H9 (cell line): Measurements from ENCODE around the gene JAML. TPM values are rescaled to one million over a fixed set of nuclear protein-coding genes. Genes with fewer than 3 reads are reported as not detected.

ENCODE experiments used
- DNase-seq: peaks from one replicate; pipeline ENCODE4 v3.0.0-alpha.2; 2017
- H2AFZ ChIP-seq: one replicate; pipeline ENCODE4 v1.6.1; 2013; ENCODE audit warnings: mild to moderate bottlenecking, low read length, control low read depth, moderate library complexity
- H2AK5ac ChIP-seq: 2 replicates; pipeline ENCODE4 v1.6.1; 2013; ENCODE audit warnings: low read length, control low read depth, mixed read lengths; ENCODE audit not compliant: insufficient read length
- H2BK120ac ChIP-seq: one replicate; pipeline ENCODE4 v1.6.1; 2013; ENCODE audit warnings: low read depth, mild to moderate bottlenecking, low read length, control low read depth, inconsistent platforms; ENCODE audit not compliant: poor library complexity, severe bottlenecking
- H2BK12ac ChIP-seq: 2 replicates; pipeline ENCODE4 v1.6.1; 2013; ENCODE audit warnings: low read length, control low read depth, mixed read lengths, low read depth; ENCODE audit not compliant: insufficient read length
- H2BK15ac ChIP-seq: 2 replicates; pipeline ENCODE4 v1.6.1; 2013; ENCODE audit warnings: low read depth, low read length, control low read depth
- H2BK20ac ChIP-seq: one replicate; pipeline ENCODE4 v1.6.1; 2013; ENCODE audit warnings: low read depth, mild to moderate bottlenecking, low read length, control low read depth, inconsistent platforms; ENCODE audit not compliant: poor library complexity, severe bottlenecking
- H2BK5ac ChIP-seq: 2 replicates; pipeline ENCODE4 v1.6.1; 2013; ENCODE audit warnings: low read length, control low read depth, mixed read lengths; ENCODE audit not compliant: insufficient read length
- H3K14ac ChIP-seq: 2 replicates; pipeline ENCODE4 v1.6.1; 2013; ENCODE audit warnings: low read length, control low read depth; ENCODE audit not compliant: insufficient read depth
- H3K18ac ChIP-seq: 2 replicates; pipeline ENCODE4 v1.6.1; 2013; ENCODE audit warnings: low read depth, mild to moderate bottlenecking, mixed read lengths, low read length, control low read depth; ENCODE audit not compliant: insufficient read length
- H3K23ac ChIP-seq: 2 replicates; pipeline ENCODE4 v1.6.1; 2013; ENCODE audit warnings: low read length, control low read depth, mixed read lengths, low read depth; ENCODE audit not compliant: insufficient read length
- H3K23me2 ChIP-seq: 2 replicates; pipeline ENCODE4 v1.6.1; 2013; ENCODE audit warnings: low read depth, mild to moderate bottlenecking, mixed read lengths, low read length, control low read depth; ENCODE audit not compliant: insufficient read length, poor library complexity, severe bottlenecking
- H3K27ac ChIP-seq: 2 replicates; pipeline ENCODE4 v1.5.1; 2013; ENCODE audit warnings: low read length, control low read depth, mixed read lengths, low read depth; ENCODE audit not compliant: insufficient read length
- H3K27me3 ChIP-seq: 2 replicates; pipeline ENCODE4 v1.6.1; 2013; ENCODE audit warnings: low read length, control low read depth, inconsistent platforms; ENCODE audit not compliant: insufficient read depth
- H3K4ac ChIP-seq: 2 replicates; pipeline ENCODE4 v1.6.1; 2013; ENCODE audit warnings: low read depth, mild to moderate bottlenecking, control low read depth, inconsistent platforms, low read length, moderate library complexity
- H3K4me1 ChIP-seq: 2 replicates; pipeline ENCODE4 v1.6.1; 2013; ENCODE audit warnings: low read length, control low read depth, inconsistent platforms; ENCODE audit not compliant: insufficient read depth
- H3K4me2 ChIP-seq: 2 replicates; pipeline ENCODE4 v1.6.1; 2013; ENCODE audit warnings: low read length, control low read depth, mixed read lengths; ENCODE audit not compliant: insufficient read length, insufficient read depth
- H3K56ac ChIP-seq: 2 replicates; pipeline ENCODE4 v1.6.1; 2013; ENCODE audit warnings: low read depth, mild to moderate bottlenecking, mixed read lengths, low read length, control low read depth; ENCODE audit not compliant: insufficient read length
- H3K79me1 ChIP-seq: 2 replicates; pipeline ENCODE4 v1.6.1; 2013; ENCODE audit warnings: low read depth, mild to moderate bottlenecking, moderate library complexity, low read length, control low read depth, inconsistent platforms; ENCODE audit not compliant: insufficient read depth, poor library complexity, severe bottlenecking
- H3K79me2 ChIP-seq: 2 replicates; pipeline ENCODE4 v1.6.1; 2013; ENCODE audit warnings: low read length, control low read depth, inconsistent platforms; ENCODE audit not compliant: insufficient read depth
- H3K9ac ChIP-seq: 2 replicates; pipeline ENCODE4 v1.6.1; 2013; ENCODE audit warnings: low read length, control low read depth, mixed read lengths; ENCODE audit not compliant: insufficient read length; ENCODE audit errors: extremely low read depth
- H3K9me3 ChIP-seq: one replicate; pipeline ENCODE4 v1.6.1; 2013; ENCODE audit warnings: low read depth, low read length, inconsistent platforms; ENCODE audit not compliant: control insufficient read depth
- H3T11ph ChIP-seq: one replicate; pipeline ENCODE4 v1.6.1; 2013; ENCODE audit warnings: mild to moderate bottlenecking, low read length, control low read depth, inconsistent platforms
- H4K20me1 ChIP-seq: one replicate; pipeline ENCODE4 v1.6.1; 2013; ENCODE audit not compliant: control insufficient read depth, insufficient read length, insufficient read depth
- H4K5ac ChIP-seq: 2 replicates; pipeline ENCODE4 v1.6.1; 2013; ENCODE audit warnings: low read depth, mild to moderate bottlenecking, mixed read lengths, low read length, control low read depth; ENCODE audit not compliant: insufficient read length
- H4K8ac ChIP-seq: replicated peaks from 2 replicates; pipeline ENCODE4 v1.6.1; 2013; ENCODE audit warnings: low read length, control low read depth, mixed read lengths, low read depth; ENCODE audit not compliant: insufficient read length
- H4K91ac ChIP-seq: 2 replicates; pipeline ENCODE4 v1.6.1; 2013; ENCODE audit warnings: low read depth, mild to moderate bottlenecking, moderate library complexity, mixed read lengths, low read length, control low read depth; ENCODE audit not compliant: insufficient read length
- H3K27ac Mint-ChIP-seq, 3 experiments: 2 replicates in 2 of 3; 3 replicates in 1 of 3; pipeline ENCODE4 v1.8.0; 2020 to 2021; ENCODE audit warnings: mixed read lengths in 3 of 3, mild to moderate bottlenecking in 1 of 3, moderate library complexity in 1 of 3
- H3K27me3 Mint-ChIP-seq: 2 replicates; pipeline ENCODE4 v1.8.0; 2021; ENCODE audit warnings: low read depth, mild to moderate bottlenecking, moderate library complexity, mixed read lengths
- H3K36me3 Mint-ChIP-seq, 3 experiments: 2 replicates in 2 of 3; 3 replicates in 1 of 3; pipeline ENCODE4 v1.8.0; 2020 to 2021; ENCODE audit warnings: low read depth in 3 of 3, mixed read lengths in 3 of 3; ENCODE audit not compliant: insufficient read depth in 1 of 3
- H3K4me1 Mint-ChIP-seq, 2 experiments: 2 replicates each; pipeline ENCODE4 v1.8.0; 2020; ENCODE audit warnings: mixed read lengths in 2 of 2
- H3K4me3 Mint-ChIP-seq, 2 experiments: 2 replicates in 1 of 2; 3 replicates in 1 of 2; pipeline ENCODE4 v1.8.0; 2020 to 2021; ENCODE audit warnings: mild to moderate bottlenecking in 2 of 2, mixed read lengths in 2 of 2, moderate library complexity in 1 of 2
- H3K9me3 Mint-ChIP-seq, 2 experiments: 2 replicates in 1 of 2; 3 replicates in 1 of 2; pipeline ENCODE4 v1.8.0; 2020; ENCODE audit warnings: mild to moderate bottlenecking in 2 of 2, mixed read lengths in 2 of 2, moderate library complexity in 1 of 2
- CTCF ChIP-seq: fragments of 200-600 bp; sonication (generic); conservative IDR thresholded peaks from 3 replicates; pipeline ENCODE4 v1.8.0; 2021; ENCODE audit warnings: antibody characterized with exemption, mild to moderate bottlenecking
- WGBS: extraction: QIAGEN DNeasy Blood & Tissue Kit; methylation state at CpG from one replicate; pipeline ENCODE4 v1.1.7; 2013; ENCODE audit warnings: missing lambda C conversion rate, low lambda C conversion rate, mixed read lengths; ENCODE audit not compliant: insufficient read length; ENCODE audit errors: extremely low coverage; 5-methylcytosine and 5-hydroxymethylcytosine counted together
- total RNA-seq: library from RNA; stranded (reverse); gene quantifications from 2 replicates; pipeline ENCODE4 v1.2.1, GENCODE V29; 2021

The JAML gene
- total RNA-seq, 1 experiment from 2014 or later = 0.48 TPM

- Mint-ChIP-seq H3K27ac (no peak overlapping the region), H3K36me3 (no peaks in the 10 kb centered on the region), H3K4me1 (peaks cover 21 to 32% of the 10 kb centered on the region in 2 experiments), H3K4me3 (no peak overlapping the region), H3K9me3 (no peaks in the 10 kb centered on the region; a peak in 2 of 5 replicates), H3K27me3 (peaks cover 83% of the 10 kb centered on the region)
- DNase-seq = no peak
- TF ChIP-seq CTCF = no peak
- Histone ChIP-seq H3K27me3 (peaks cover 4% of the 10 kb centered on the region; the same call in 1 of the 2 replicates), H4K91ac (no peak overlapping the region), H3K9me3 (no peaks in the 10 kb centered on the region), H2BK5ac (no peak overlapping the region), H3K56ac (no peak overlapping the region), H3K27ac (no peak overlapping the region), H3K23me2 (peaks cover 4% of the 10 kb centered on the region), H2BK12ac (no peak overlapping the region), H4K5ac (no peak overlapping the region), H3K18ac (no peak overlapping the region), H2AFZ (no peak overlapping the region), H3K4me2 (no peak overlapping the region), H2BK120ac (no peak overlapping the region), H4K20me1 (no peaks in the 10 kb centered on the region), H3K9ac (no peak overlapping the region), H3K79me2 (no peaks in the 10 kb centered on the region), H2BK15ac (no peak overlapping the region), H3K79me1 (no peaks in the 10 kb centered on the region), H3K14ac (no peak overlapping the region), H3K23ac (no peak overlapping the region), H2BK20ac (no peak overlapping the region), H3T11ph (no peak overlapping the region), H3K4me1 (no peaks in the 10 kb centered on the region; the same call in none of the 2 replicates), H4K8ac (no peak overlapping the region), H3K4ac (no peak overlapping the region), H2AK5ac (no peak overlapping the region)
- WGBS = no CpG with 5 or more reads among the region's 3 CpGs
Observed at GRCh38 chr11:118260353-118260752, 35.5 kb upstream of the JAML start.
